ENCODE data around the gene CKAP2.

Gene CKAP2

GRCh38 chr13:52428295-52428694 is 27.0 kb upstream of the CKAP2 start:
- Histone ChIP-seq H3K36me3 (ENCODE audit: insufficient read depth, low read length) (peaks cover 56% of the 10 kb centered on the region), H3K9me2 (replicated peaks; ENCODE audit: low read depth, low read length) (no peaks in the 10 kb centered on the region), H3K9me3 (ENCODE audit: insufficient read depth, low read depth, low read length) (no peaks in the 10 kb centered on the region), H4K20me1 (ENCODE audit: insufficient read depth, low read length, poor library complexity, severe bottlenecking) (no peaks in the 10 kb centered on the region), H3K4me3 (ENCODE audit: low read length, poor library complexity, severe bottlenecking) (peak overlapping the region; percentile 50), H3K79me2 (ENCODE audit: insufficient read depth, low read length) (peaks cover 3% of the 10 kb centered on the region; the same call in 1 of the 2 replicates), H3K27me3 (ENCODE audit: insufficient read depth, low read length, poor library complexity, severe bottlenecking) (no peaks in the 10 kb centered on the region), H3K4me2 (ENCODE audit: low read depth, low read length, poor library complexity, severe bottlenecking) (peak overlapping the region; percentile 57), H3K4me1 (ENCODE audit: insufficient read depth, low read length, poor library complexity, severe bottlenecking) (peaks cover 17% of the 10 kb centered on the region), H3K9ac (ENCODE audit: low read depth, low read length, poor library complexity, severe bottlenecking) (peak overlapping the region; percentile 62), H3F3A (ENCODE audit: low read depth) (peaks cover 4% of the 10 kb centered on the region; the same call in 1 of the 2 replicates), H2AFZ (ENCODE audit: low read length) (no peak overlapping the region)
- no peak for TF ChIP-seq EZH2phosphoT487 (IDR thresholded peaks at IDR 0.05; ENCODE audit: borderline replicate concordance)
- TF ChIP-seq CTCF (conservative IDR thresholded peaks at IDR 0.05; ENCODE audit: low read length), result no peak

- H3K27me3 ChIP-seq (ENCODE audit: insufficient read depth, low read length, poor library complexity, severe bottlenecking), result no peaks in the 10 kb centered on the region
- TF ChIP-seq EZH2phosphoT487 (IDR thresholded peaks at IDR 0.05; ENCODE audit: borderline replicate concordance), result no peak
- no peak for TF ChIP-seq CTCF (conservative IDR thresholded peaks at IDR 0.05; ENCODE audit: low read length)
- H2AFZ ChIP-seq (ENCODE audit: low read length), result no peak overlapping the region
- no peak overlapping the region for H3K4me3 ChIP-seq (ENCODE audit: low read length, poor library complexity, severe bottlenecking)
- peaks cover 4% of the 10 kb centered on the region; the same call in 1 of the 2 replicates for H3F3A ChIP-seq (ENCODE audit: low read depth)
- H3K9me2 ChIP-seq (replicated peaks; ENCODE audit: low read depth, low read length), result no peaks in the 10 kb centered on the region
- no peaks in the 10 kb centered on the region for H3K9me3 ChIP-seq (ENCODE audit: insufficient read depth, low read depth, low read length)
- H3K4me2 ChIP-seq (ENCODE audit: low read depth, low read length, poor library complexity, severe bottlenecking), result no peak overlapping the region
- peaks cover 3% of the 10 kb centered on the region; the same call in 1 of the 2 replicates for H3K79me2 ChIP-seq (ENCODE audit: insufficient read depth, low read length)
- H3K4me1 ChIP-seq (ENCODE audit: insufficient read depth, low read length, poor library complexity, severe bottlenecking), result peaks cover 17% of the 10 kb centered on the region
- H3K9ac ChIP-seq (ENCODE audit: low read depth, low read length, poor library complexity, severe bottlenecking), result no peak overlapping the region
- peaks cover 3% of the 10 kb centered on the region for H4K20me1 ChIP-seq (ENCODE audit: insufficient read depth, low read length, poor library complexity, severe bottlenecking)
- peaks cover 59% of the 10 kb centered on the region for H3K36me3 ChIP-seq (ENCODE audit: insufficient read depth, low read length)
These were observed 22.8 kb upstream of the CKAP2 start for GRCh38 chr13:52432456-52432855.

- Histone ChIP-seq H3K4me2 (ENCODE audit: low read depth, low read length, poor library complexity, severe bottlenecking) (peak overlapping the region; percentile 89), H3K9me3 (ENCODE audit: insufficient read depth, low read depth, low read length) (no peaks in the 10 kb centered on the region), H3K36me3 (ENCODE audit: insufficient read depth, low read length) (peaks cover 4% of the 10 kb centered on the region), H2AFZ (ENCODE audit: low read length) (no peak overlapping the region), H3K9me2 (replicated peaks; ENCODE audit: low read depth, low read length) (no peaks in the 10 kb centered on the region), H3K27me3 (ENCODE audit: insufficient read depth, low read length, poor library complexity, severe bottlenecking) (no peaks in the 10 kb centered on the region), H3K4me3 (ENCODE audit: low read length, poor library complexity, severe bottlenecking) (peak overlapping the region; percentile 46), H3K4me1 (ENCODE audit: insufficient read depth, low read length, poor library complexity, severe bottlenecking) (peaks cover 40% of the 10 kb centered on the region), H3K79me2 (ENCODE audit: insufficient read depth, low read length) (peaks cover 74% of the 10 kb centered on the region), H3K9ac (ENCODE audit: low read depth, low read length, poor library complexity, severe bottlenecking) (no peak overlapping the region), H4K20me1 (ENCODE audit: insufficient read depth, low read length, poor library complexity, severe bottlenecking) (peaks cover 41% of the 10 kb centered on the region), H3F3A (ENCODE audit: low read depth) (no peaks in the 10 kb centered on the region)
- TF ChIP-seq CTCF (conservative IDR thresholded peaks at IDR 0.05; ENCODE audit: low read length) (no peak), EZH2phosphoT487 (IDR thresholded peaks at IDR 0.05; ENCODE audit: borderline replicate concordance) (no peak)
These were observed 9.0 kb upstream of the CKAP2 start for GRCh38 chr13:52446265-52446664.
